HepG2 (cell line): ENCODE results near the gene SNX21. TPM values are rescaled to one million over a fixed set of nuclear protein-coding genes. Genes with fewer than 3 reads are reported as not detected.
A peak's percentile ranks its signal among the peaks of the same experiment; 100 is the strongest.

Source experiments
- ADNP ChIP-seq: sonication (generic); formaldehyde crosslinking; IDR thresholded peaks from 2 replicates; pipeline ENCODE4 v1.4.0; 2020; ENCODE audit warnings: missing genetic modification reagents
- CEBPB ChIP-seq: IDR thresholded peaks from 2 replicates; pipeline ENCODE4 v1.6.1; 2011; ENCODE audit warnings: low read depth, low read length, improper control_type of control experiment, borderline replicate concordance
- CENPT ChIP-seq: sonication (generic); formaldehyde crosslinking; IDR thresholded peaks from 2 replicates; pipeline ENCODE4 v1.8.0; 2022; ENCODE audit warnings: low read depth, mild to moderate bottlenecking, moderate library complexity, missing genetic modification reagents
- HOMEZ ChIP-seq: IDR thresholded peaks from 2 replicates; pipeline ENCODE4 v1.6.1; 2016; ENCODE audit warnings: low read depth
- MXD3 ChIP-seq: IDR thresholded peaks from 2 replicates; pipeline ENCODE4 v1.6.1; 2016; ENCODE audit warnings: mild to moderate bottlenecking, missing biosample characterization, missing genetic modification reagents
- ZFP36L2 ChIP-seq: sonication (generic); formaldehyde crosslinking; IDR thresholded peaks from 2 replicates; pipeline ENCODE4 v1.4.0; 2020; ENCODE audit warnings: missing genetic modification reagents
- ZNF136 ChIP-seq: sonication (generic); formaldehyde crosslinking; IDR thresholded peaks from 2 replicates; pipeline ENCODE4 v1.8.1; 2022; ENCODE audit warnings: low read depth, mild to moderate bottlenecking, moderate library complexity, missing genetic modification reagents
- ZNF18 ChIP-seq: sonication (generic); formaldehyde crosslinking; IDR thresholded peaks from 2 replicates; pipeline ENCODE4 v1.8.0; 2022; ENCODE audit warnings: mild to moderate bottlenecking, missing genetic modification reagents; ENCODE audit not compliant: insufficient replicate concordance
- ZNF430 ChIP-seq: sonication (generic); formaldehyde crosslinking; IDR thresholded peaks from 2 replicates; pipeline ENCODE4 v1.9.0; 2021; ENCODE audit warnings: mild to moderate bottlenecking, missing genetic modification reagents
- ZNF609 ChIP-seq: sonication (generic); formaldehyde crosslinking; IDR thresholded peaks from 2 replicates; pipeline ENCODE4 v1.4.0; 2020; ENCODE audit warnings: mild to moderate bottlenecking, missing genetic modification reagents, borderline replicate concordance
- ZNF646 ChIP-seq: sonication (generic); formaldehyde crosslinking; IDR thresholded peaks from 2 replicates; pipeline ENCODE4 v1.9.0; 2021; ENCODE audit warnings: mild to moderate bottlenecking, missing genetic modification reagents
- polyA plus RNA-seq, 8 experiments: library from polyadenylated mRNA; depleted of rRNA in 3 of 8; stranded (reverse) in 7 of 8; unstranded in 1 of 8; fragments of >200 nt; fragmentation: Illumina TruSeq in 4 of 8; extraction: Trizol in 4 of 8; gene quantifications; 2 replicates each; pipeline versions ENCODE4 v1.2.1 to v1.2.3, GENCODE V29; 2011 to 2016; ENCODE audit warnings: low read depth in 4 of 8, missing spikeins in 1 of 8, mixed read lengths in 1 of 8; ENCODE audit not compliant: insufficient read depth in 1 of 8
- total RNA-seq, 5 experiments: library from RNA; depleted of rRNA; stranded (reverse); fragments of >200 nt; fragmentation: Illumina TruSeq; extraction: Trizol; gene quantifications; 2 replicates each; pipeline ENCODE4 v1.2.3, GENCODE V29; 2016; ENCODE audit warnings: low read depth in 1 of 5

The SNX21 gene
- total and polyA plus RNA-seq, 2 of the 13 experiments (the other 11 are each of a cell fraction or from before 2014, with no cell fraction given), result 7.7 to 12.8 TPM

- peak; percentile 16; the same call in 1 of the 2 replicates for TF ChIP-seq ZNF609
- no peak for TF ChIP-seq ZFP36L2 (CRISPR knock-in tag)
- TF ChIP-seq ZNF18 (CRISPR knock-in tag), result peak; percentile 81
- peak; percentile 77; the same call in 1 of the 2 replicates for TF ChIP-seq ZNF430
- TF ChIP-seq ZNF136, result peak; percentile 90; the same call in 1 of the 2 replicates
- TF ChIP-seq ADNP, result no peak
- TF ChIP-seq ZNF646, result peak; percentile 42; the same call in 1 of the 2 replicates
- TF ChIP-seq HOMEZ (CRISPR knock-in tag), result peak; percentile 7; the same call in 1 of the 2 replicates
- TF ChIP-seq MXD3 (CRISPR knock-in tag), result no peak; the same call in none of the 2 replicates
- peak; percentile 93 for TF ChIP-seq CEBPB
- TF ChIP-seq CENPT (CRISPR knock-in tag), result no peak
Observed at GRCh38 chr20:45833030-45833882, at the start of gene SNX21 (continued).
